Measurements from ENCODE around the gene IL37.

Gene IL37

DNA sequence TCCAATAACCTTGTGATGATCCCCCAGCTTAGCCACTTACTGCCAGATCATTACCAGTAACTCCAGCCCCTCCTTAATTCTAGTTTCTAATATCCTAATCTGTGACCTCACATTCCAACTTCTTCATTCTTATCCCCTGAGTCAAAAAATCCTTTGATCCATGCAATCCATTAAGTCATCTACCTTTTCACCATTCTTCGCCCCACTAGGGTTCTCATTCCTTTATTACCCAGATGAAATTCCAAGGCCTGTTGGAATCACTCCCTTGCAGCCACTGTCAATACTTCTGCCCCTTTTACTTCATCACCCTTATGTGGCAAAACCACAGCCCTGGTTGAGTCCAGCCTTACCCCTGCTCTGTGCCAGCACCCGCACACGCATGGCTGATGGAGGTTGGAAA, 46.5 kb downstream of the IL37 start:
- Histone ChIP-seq H3K27me3 (replicated peaks; ENCODE audit: control insufficient read depth, insufficient read depth, low read length, poor library complexity, severe bottlenecking) (no peaks in the 10 kb centered on the region), H3K9me3 (ENCODE audit: control insufficient read depth, low read length) (no peaks in the 10 kb centered on the region), H3K4me1 (ENCODE audit: control insufficient read depth, insufficient read depth, low read length, poor library complexity, severe bottlenecking) (no peaks in the 10 kb centered on the region), H3K4me3 (ENCODE audit: insufficient read depth, low read depth, low read length, poor library complexity, severe bottlenecking) (no peak overlapping the region), H3K36me3 (ENCODE audit: control insufficient read depth, insufficient read depth, low read length) (no peaks in the 10 kb centered on the region), H3K27ac (ENCODE audit: insufficient read depth, low read length, poor library complexity, severe bottlenecking) (no peak overlapping the region)
- no peak for DNase-seq

DNA sequence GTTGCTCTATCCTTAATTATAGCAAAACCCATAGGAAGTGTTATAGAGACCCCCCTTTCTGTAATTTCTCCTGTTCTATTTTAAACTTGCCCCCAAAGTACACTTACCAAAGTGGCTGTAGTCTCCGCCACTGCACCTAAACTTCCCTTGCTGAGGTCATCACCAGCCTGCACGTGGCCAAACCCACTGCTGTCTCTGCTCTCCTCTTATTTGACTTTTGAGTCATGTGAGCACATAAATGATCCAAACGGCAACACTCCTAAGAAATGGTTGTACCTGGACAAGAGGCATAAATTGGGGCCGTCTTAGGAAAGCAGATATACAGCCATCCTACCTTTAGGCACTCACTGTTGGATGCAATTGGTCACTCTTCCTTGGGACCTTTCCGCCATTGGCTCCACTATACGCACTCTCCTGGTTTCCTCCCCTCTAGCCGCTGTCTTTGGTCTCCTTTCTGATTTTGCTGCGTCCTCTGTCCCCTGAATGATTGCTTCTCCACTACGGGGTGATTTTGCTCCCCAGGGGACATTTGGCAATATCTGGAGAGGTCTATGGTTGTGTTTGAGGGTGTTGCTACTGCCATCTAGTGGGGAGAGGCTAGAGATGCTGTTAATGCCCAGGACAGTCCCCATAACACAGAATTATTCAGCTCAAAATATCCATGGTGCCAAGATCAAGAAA, 47.6 kb downstream of the IL37 start:
- Histone ChIP-seq H3K4me3 (ENCODE audit: insufficient read depth, low read depth, low read length, poor library complexity, severe bottlenecking) (no peak overlapping the region), H3K9me3 (ENCODE audit: control insufficient read depth, low read length) (no peaks in the 10 kb centered on the region), H3K4me1 (ENCODE audit: control insufficient read depth, insufficient read depth, low read length, poor library complexity, severe bottlenecking) (no peaks in the 10 kb centered on the region), H3K36me3 (ENCODE audit: control insufficient read depth, insufficient read depth, low read length) (no peaks in the 10 kb centered on the region), H3K27me3 (replicated peaks; ENCODE audit: control insufficient read depth, insufficient read depth, low read length, poor library complexity, severe bottlenecking) (no peaks in the 10 kb centered on the region), H3K27ac (ENCODE audit: insufficient read depth, low read length, poor library complexity, severe bottlenecking) (no peak overlapping the region)
- no peak for DNase-seq

DNA sequence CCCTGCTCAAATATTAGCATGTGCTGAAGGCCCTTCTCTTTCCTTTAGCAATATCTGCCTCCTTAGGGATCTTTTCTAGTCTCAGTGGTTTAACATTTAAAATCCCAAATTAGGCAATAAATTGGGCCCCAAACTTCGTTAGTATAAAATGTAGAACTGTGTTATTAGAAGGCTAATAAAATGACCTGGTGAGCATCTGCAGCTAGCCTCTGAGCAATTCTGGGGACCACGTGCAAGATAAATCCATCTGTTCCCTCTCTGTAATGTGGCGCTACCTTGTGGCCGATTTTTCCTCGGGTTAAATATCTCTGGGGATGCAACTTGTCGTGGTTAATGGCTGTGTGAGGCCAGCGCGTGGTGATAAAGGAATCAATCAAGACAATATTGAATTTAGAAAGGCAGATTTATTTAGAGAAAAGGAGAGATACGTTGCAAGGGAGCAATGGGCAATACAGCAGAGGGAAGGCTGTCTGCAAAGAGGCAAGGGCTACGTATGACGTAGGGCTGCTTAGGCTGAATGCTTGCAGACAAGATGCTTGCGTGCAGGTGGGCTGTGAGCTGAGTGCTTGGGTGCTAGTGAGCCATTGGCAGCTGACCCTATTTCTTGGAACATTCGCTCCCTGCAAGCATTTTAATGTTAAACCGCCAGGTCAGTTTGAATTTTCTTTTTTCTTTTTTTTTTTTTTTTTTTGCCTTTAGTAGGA, 48.3 kb downstream of the IL37 start:
- Histone ChIP-seq H3K27ac (ENCODE audit: insufficient read depth, low read length, poor library complexity, severe bottlenecking) (no peak overlapping the region), H3K27me3 (replicated peaks; ENCODE audit: control insufficient read depth, insufficient read depth, low read length, poor library complexity, severe bottlenecking) (no peaks in the 10 kb centered on the region)

DNA sequence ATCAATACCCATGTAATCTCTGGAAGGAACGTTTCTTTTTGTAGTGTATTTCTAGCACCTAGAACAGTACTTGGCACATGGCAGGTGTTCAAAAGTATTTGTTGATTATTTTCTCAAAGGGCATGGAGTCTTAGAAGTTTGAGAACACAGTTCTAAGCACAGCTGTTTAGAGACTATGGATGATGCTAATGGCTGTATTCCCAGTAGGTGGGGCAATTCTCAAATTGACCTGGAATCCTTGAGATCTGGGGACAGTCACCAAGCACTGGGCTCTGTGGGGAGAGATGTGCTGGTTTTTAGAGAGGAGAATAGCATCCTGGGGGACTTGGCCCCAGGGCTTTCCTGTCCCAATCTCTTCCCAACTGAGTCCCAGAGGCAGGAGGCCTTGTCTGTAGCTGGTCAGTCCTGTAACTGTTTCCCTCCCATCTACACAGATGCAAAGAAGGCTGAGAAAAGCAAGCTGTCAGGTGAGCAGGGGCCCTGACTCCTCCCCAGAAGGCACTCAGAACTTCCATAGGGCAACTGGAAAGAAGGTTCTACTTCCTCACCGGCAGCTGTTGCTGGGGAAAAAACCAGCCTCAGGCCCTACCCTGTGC, 49.4 kb downstream of the IL37 start:
- Histone ChIP-seq H3K9me3 (ENCODE audit: control insufficient read depth, low read length) (no peaks in the 10 kb centered on the region), H3K36me3 (ENCODE audit: control insufficient read depth, insufficient read depth, low read length) (no peaks in the 10 kb centered on the region), H3K27me3 (replicated peaks; ENCODE audit: control insufficient read depth, insufficient read depth, low read length, poor library complexity, severe bottlenecking) (no peaks in the 10 kb centered on the region), H3K4me3 (ENCODE audit: insufficient read depth, low read depth, low read length, poor library complexity, severe bottlenecking) (no peak overlapping the region), H3K27ac (ENCODE audit: insufficient read depth, low read length, poor library complexity, severe bottlenecking) (no peak overlapping the region), H3K4me1 (ENCODE audit: control insufficient read depth, insufficient read depth, low read length, poor library complexity, severe bottlenecking) (no peaks in the 10 kb centered on the region)
- DNase-seq = no peak

More for the DNA sequence above, 48.3 kb downstream of the IL37 start:
- Histone ChIP-seq H3K4me1 (ENCODE audit: control insufficient read depth, insufficient read depth, low read length, poor library complexity, severe bottlenecking) (no peaks in the 10 kb centered on the region), H3K9me3 (ENCODE audit: control insufficient read depth, low read length) (no peaks in the 10 kb centered on the region), H3K4me3 (ENCODE audit: insufficient read depth, low read depth, low read length, poor library complexity, severe bottlenecking) (no peak overlapping the region), H3K36me3 (ENCODE audit: control insufficient read depth, insufficient read depth, low read length) (no peaks in the 10 kb centered on the region)
- DNase-seq = no peak

DNA sequence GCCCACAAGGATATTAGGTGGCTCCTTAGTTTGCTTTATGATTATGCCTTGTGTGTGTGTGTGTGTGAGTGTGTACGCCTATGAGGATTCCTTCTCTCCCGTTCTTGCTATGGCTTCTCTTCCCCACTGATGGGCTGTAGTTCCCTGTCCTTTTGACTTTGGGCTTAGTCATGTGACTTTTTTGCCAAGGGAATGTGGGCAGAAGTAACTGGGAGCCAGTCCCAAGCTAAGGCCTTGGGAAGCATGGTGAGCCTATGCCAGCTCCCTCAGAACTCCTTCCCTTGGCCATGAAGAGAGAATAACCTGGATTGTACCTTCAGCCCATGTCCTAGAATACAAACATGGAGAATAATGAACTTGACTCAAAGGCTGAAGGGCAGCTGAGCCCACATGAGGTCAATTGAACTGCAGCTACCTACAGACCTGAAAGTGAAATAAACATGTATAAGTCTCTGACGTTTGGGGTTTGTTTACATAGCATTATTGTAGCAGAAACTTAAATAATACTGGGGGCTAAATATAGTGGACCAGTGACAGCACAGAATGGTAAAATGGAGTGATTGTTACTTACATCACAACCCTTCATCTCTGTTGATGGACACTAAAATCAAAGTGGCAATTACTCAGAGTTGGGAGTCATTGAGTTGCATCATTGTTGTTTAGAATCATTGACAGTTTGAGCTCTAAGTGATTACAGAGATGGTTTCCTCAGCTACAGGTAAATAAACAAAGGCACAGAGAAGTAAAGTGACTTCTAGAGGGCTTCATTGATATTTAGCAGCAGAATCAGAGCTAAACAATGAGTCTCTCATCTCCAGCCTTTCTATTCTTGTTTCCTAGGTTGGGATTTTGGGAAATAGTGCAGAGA, 51.6 kb downstream of the IL37 start:
- Histone ChIP-seq H3K27me3 (replicated peaks; ENCODE audit: control insufficient read depth, insufficient read depth, low read length, poor library complexity, severe bottlenecking) (no peaks in the 10 kb centered on the region), H3K9me3 (ENCODE audit: control insufficient read depth, low read length) (no peaks in the 10 kb centered on the region), H3K4me3 (ENCODE audit: insufficient read depth, low read depth, low read length, poor library complexity, severe bottlenecking) (no peak overlapping the region), H3K4me1 (ENCODE audit: control insufficient read depth, insufficient read depth, low read length, poor library complexity, severe bottlenecking) (no peaks in the 10 kb centered on the region), H3K27ac (ENCODE audit: insufficient read depth, low read length, poor library complexity, severe bottlenecking) (no peak overlapping the region), H3K36me3 (ENCODE audit: control insufficient read depth, insufficient read depth, low read length) (no peaks in the 10 kb centered on the region)
- DNase-seq = no peak

DNA sequence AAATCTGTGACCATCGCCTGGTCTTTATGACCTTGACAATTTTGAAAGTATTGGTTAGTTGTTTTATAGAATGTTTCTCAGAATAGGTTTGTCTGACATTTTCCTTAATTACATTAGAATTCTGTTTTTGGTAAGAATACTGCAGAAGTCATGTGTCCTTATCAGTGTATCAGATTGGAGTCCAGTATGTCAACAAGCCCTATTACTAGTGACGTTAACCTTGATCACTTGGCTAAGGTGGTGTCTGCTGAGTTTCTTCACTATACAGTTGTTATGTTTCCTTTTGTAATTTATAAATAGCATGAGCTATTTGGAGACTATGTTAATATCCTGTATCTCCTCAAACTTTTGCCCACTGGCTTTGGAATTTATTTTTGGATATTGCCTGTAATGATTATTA, 56.1 kb downstream of the IL37 start:
- H3K9me3 ChIP-seq (ENCODE audit: control insufficient read depth, low read length) = no peaks in the 10 kb centered on the region
- no peaks in the 10 kb centered on the region for H3K36me3 ChIP-seq (ENCODE audit: control insufficient read depth, insufficient read depth, low read length)
- no peak for DNase-seq
- no peak overlapping the region for H3K4me3 ChIP-seq (ENCODE audit: insufficient read depth, low read depth, low read length, poor library complexity, severe bottlenecking)
- H3K4me1 ChIP-seq (ENCODE audit: control insufficient read depth, insufficient read depth, low read length, poor library complexity, severe bottlenecking) = no peaks in the 10 kb centered on the region
- H3K27ac ChIP-seq (ENCODE audit: insufficient read depth, low read length, poor library complexity, severe bottlenecking) = no peak overlapping the region
- no peaks in the 10 kb centered on the region for H3K27me3 ChIP-seq (replicated peaks; ENCODE audit: control insufficient read depth, insufficient read depth, low read length, poor library complexity, severe bottlenecking)

Data from effector memory CD4-positive, alpha-beta T cell (primary cell).